ENCODE measurements around the gene TSPAN17. TPM values are rescaled to one million over a fixed set of nuclear protein-coding genes. Genes with fewer than 3 reads are reported as not detected.

Gene TSPAN17
- total RNA-seq, 1 experiment from 2014 or later: 50.1 TPM

DNA sequence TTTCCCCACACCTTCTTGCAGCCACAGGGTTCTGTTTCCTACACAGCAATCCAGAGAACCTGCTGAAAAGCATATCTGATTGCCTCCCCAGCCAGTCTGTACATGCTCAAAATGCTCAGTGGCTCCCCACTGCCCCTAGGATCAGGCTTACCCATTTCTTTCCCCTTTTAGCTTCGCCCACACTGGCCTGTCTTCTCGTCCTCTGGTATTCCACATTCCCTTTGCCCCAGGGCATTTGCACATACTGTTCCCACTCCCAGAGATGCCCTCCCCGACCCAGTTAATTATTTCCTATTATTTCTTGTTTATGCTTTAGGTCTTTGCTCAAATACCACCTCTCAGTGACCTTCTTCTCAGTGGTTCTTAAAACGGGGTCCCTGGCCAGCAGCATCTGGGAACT, 6.7 kb upstream of the TSPAN17 start:
- ATAC-seq (no peak), DNase-seq (ENCODE audit: low read depth, low spot score) (no peak)
- H4K20me1 ChIP-seq (ENCODE audit: insufficient read depth): no peaks in the 10 kb centered on the region
- no peak overlapping the region for H3K27ac ChIP-seq (ENCODE audit: low read depth, low read length)
- H3K9me3 ChIP-seq (ENCODE audit: control insufficient read depth in 1 of 2, insufficient read depth in 1 of 2, low read depth in 1 of 2, low read length in 2 of 2): no peaks in the 10 kb centered on the region
- H3K4me1 ChIP-seq (ENCODE audit: control insufficient read depth in 1 of 2, insufficient read depth in 2 of 2, low read length in 2 of 2): peaks cover 2 to 18% of the 10 kb centered on the region in 2 experiments; a peak in 3 of 4 replicates
- H3K4me3 ChIP-seq (replicated peaks in 1 of 2; ENCODE audit: low read depth in 1 of 2, low read length in 2 of 2): no peak overlapping the region
- no peaks in the 10 kb centered on the region for H3K9me2 ChIP-seq (ENCODE audit: insufficient read depth)
- H2AFZ ChIP-seq (ENCODE audit: low read depth, low read length, poor library complexity, severe bottlenecking): no peak overlapping the region
- no peak overlapping the region for H3K4me2 ChIP-seq (ENCODE audit: low read length)
- TF ChIP-seq CBX3 (IDR thresholded peaks at IDR 0.05; ENCODE audit: low read depth) (no peak), CEBPB (IDR thresholded peaks at IDR 0.05; ENCODE audit: low read depth) (no peak), ZFX (IDR thresholded peaks at IDR 0.05) (no peak), POLR2A (IDR thresholded peaks at IDR 0.05; ENCODE audit: borderline replicate concordance, extremely low read depth, insufficient read depth, insufficient read length) (no peak), ATF3 (IDR thresholded peaks at IDR 0.05) (no peak), ZNF274 (IDR thresholded peaks at IDR 0.05; ENCODE audit: low read depth, low read length) (no peak), POLR2AphosphoS5 (IDR thresholded peaks at IDR 0.05; ENCODE audit: low read depth, low read length) (no peak)
- no peaks in the 10 kb centered on the region for H3K36me3 ChIP-seq (ENCODE audit: control insufficient read depth in 1 of 2, insufficient read depth in 2 of 2, low read length in 2 of 2)
- BruUV-seq (replicated peaks): no TSS peak
- H3K79me2 ChIP-seq (ENCODE audit: insufficient read depth, low read length): no peaks in the 10 kb centered on the region
- ChIA-PET POLR2A (no interaction called here), CTCF (no interaction called here), RAD21 (ENCODE audit: low non-redundant PET in 1 of 2, low total read pairs in 2 of 2, uncharacterized antibody in 2 of 2, unreplicated experiment in 2 of 2) (no interaction called here)
- intact Hi-C loops (cut with micrococcal nuclease): no loop called here
- H3K9ac ChIP-seq (ENCODE audit: low read length): no peak overlapping the region
- no peaks in the 10 kb centered on the region for H3K27me3 ChIP-seq (ENCODE audit: insufficient read depth, low read length)

DNA sequence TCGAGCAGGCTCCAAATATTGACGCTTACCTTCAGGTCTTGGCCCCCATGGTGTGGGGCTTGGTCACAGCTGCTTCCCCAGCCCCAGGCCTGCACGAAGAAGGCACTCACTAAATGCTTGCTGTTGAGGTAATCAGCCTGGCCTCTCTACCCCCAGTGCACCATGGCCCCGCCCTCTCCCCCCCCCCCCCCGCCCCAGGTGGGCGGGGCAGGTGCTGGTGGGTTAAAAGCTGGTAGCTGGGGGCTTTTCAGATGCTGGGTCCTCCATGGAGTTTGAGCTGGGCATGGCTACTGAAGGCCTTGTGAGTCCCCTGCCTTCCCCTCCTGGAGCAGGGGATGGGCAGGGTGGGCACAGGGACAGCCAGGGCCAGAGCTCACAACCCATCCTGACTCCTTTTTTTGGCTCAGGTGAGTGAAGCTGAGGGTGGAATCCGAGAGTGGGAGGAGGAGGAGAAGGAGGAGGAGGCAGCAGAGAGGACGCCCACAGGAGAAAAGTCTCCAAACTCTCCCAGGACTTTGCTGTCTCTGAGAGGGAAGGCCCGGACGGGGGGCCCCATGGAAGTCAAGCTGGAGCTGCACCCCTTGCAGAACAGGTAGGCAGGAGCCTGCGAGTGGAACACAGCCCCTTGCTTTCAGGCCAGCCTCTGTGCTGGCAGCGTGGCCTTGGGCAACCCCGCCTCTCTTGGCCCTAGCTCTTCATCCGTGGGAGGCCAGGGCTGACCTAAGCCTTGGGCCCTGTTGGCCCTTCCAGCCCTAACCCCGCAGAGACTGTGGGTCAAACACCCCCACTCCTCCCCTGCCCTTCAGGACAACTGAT, 4.4 kb upstream of the TSPAN17 start:
- H3K4me2 ChIP-seq (ENCODE audit: low read length): no peak overlapping the region
- no peaks in the 10 kb centered on the region for H3K9me2 ChIP-seq (ENCODE audit: insufficient read depth)
- no peaks in the 10 kb centered on the region for H3K27me3 ChIP-seq (ENCODE audit: insufficient read depth, low read length)
- ChIA-PET RAD21 (ENCODE audit: low non-redundant PET in 1 of 2, low total read pairs in 2 of 2, uncharacterized antibody in 2 of 2, unreplicated experiment in 2 of 2) (no interaction called here), POLR2A (no interaction called here), CTCF (interaction anchor here (1.1 kb wide), 1 partner anchor 18 kb away, joined by 3 read pairs; no protein-coding TSS in a partner anchor)
- no peaks in the 10 kb centered on the region for H4K20me1 ChIP-seq (ENCODE audit: insufficient read depth)
- no peak overlapping the region for H3K27ac ChIP-seq (ENCODE audit: low read depth, low read length)
- no peaks in the 10 kb centered on the region for H3K9me3 ChIP-seq (ENCODE audit: control insufficient read depth in 1 of 2, insufficient read depth in 1 of 2, low read depth in 1 of 2, low read length in 2 of 2)
- intact Hi-C loops (cut with micrococcal nuclease): no loop called here
- ATAC-seq (no peak), DNase-seq (ENCODE audit: low read depth, low spot score) (no peak)
- peaks cover 11 to 32% of the 10 kb centered on the region in 2 experiments for H3K4me1 ChIP-seq (ENCODE audit: control insufficient read depth in 1 of 2, insufficient read depth in 2 of 2, low read length in 2 of 2)
- BruUV-seq (replicated peaks): no TSS peak
- H3K9ac ChIP-seq (ENCODE audit: low read length): no peak overlapping the region
- H2AFZ ChIP-seq (ENCODE audit: low read depth, low read length, poor library complexity, severe bottlenecking): no peak overlapping the region
- H3K4me3 ChIP-seq (replicated peaks in 1 of 2; ENCODE audit: low read depth in 1 of 2, low read length in 2 of 2): no peak overlapping the region
- no peaks in the 10 kb centered on the region for H3K36me3 ChIP-seq (ENCODE audit: control insufficient read depth in 1 of 2, insufficient read depth in 2 of 2, low read length in 2 of 2)
- H3K79me2 ChIP-seq (ENCODE audit: insufficient read depth, low read length): peaks cover under 1% of the 10 kb centered on the region; the same call in 1 of the 2 replicates
- no peak for TF ChIP-seq SRF (IDR thresholded peaks at IDR 0.05; ENCODE audit: low read depth)
- no peak for TF ChIP-seq RAD21 (IDR thresholded peaks at IDR 0.05; ENCODE audit: low read depth)
- no peak for TF ChIP-seq CEBPB (IDR thresholded peaks at IDR 0.05; ENCODE audit: low read depth)
- TF ChIP-seq, protein P1, sequence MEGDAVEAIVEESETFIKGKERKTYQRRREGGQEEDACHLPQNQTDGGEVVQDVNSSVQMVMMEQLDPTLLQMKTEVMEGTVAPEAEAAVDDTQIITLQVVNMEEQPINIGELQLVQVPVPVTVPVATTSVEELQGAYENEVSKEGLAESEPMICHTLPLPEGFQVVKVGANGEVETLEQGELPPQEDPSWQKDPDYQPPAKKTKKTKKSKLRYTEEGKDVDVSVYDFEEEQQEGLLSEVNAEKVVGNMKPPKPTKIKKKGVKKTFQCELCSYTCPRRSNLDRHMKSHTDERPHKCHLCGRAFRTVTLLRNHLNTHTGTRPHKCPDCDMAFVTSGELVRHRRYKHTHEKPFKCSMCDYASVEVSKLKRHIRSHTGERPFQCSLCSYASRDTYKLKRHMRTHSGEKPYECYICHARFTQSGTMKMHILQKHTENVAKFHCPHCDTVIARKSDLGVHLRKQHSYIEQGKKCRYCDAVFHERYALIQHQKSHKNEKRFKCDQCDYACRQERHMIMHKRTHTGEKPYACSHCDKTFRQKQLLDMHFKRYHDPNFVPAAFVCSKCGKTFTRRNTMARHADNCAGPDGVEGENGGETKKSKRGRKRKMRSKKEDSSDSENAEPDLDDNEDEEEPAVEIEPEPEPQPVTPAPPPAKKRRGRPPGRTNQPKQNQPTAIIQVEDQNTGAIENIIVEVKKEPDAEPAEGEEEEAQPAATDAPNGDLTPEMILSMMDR (IDR thresholded peaks at IDR 0.05 in 2 of 3, conservative IDR thresholded peaks at IDR 0.05 in 1 of 3; ENCODE audit: borderline replicate concordance in 1 of 3, insufficient read depth in 1 of 3, low read depth in 2 of 3, low read length in 2 of 3): no peak
- TF ChIP-seq CBX3 (IDR thresholded peaks at IDR 0.05; ENCODE audit: low read depth): no peak
- TF ChIP-seq EZH2 (IDR thresholded peaks at IDR 0.05): no peak
- no peak for TF ChIP-seq ZNF274 (IDR thresholded peaks at IDR 0.05; ENCODE audit: low read depth, low read length)
- no peak for TF ChIP-seq JUND (IDR thresholded peaks at IDR 0.05)
- no peak for TF ChIP-seq FOSL1 (IDR thresholded peaks at IDR 0.05; ENCODE audit: low read depth)
- TF ChIP-seq, protein P2, sequence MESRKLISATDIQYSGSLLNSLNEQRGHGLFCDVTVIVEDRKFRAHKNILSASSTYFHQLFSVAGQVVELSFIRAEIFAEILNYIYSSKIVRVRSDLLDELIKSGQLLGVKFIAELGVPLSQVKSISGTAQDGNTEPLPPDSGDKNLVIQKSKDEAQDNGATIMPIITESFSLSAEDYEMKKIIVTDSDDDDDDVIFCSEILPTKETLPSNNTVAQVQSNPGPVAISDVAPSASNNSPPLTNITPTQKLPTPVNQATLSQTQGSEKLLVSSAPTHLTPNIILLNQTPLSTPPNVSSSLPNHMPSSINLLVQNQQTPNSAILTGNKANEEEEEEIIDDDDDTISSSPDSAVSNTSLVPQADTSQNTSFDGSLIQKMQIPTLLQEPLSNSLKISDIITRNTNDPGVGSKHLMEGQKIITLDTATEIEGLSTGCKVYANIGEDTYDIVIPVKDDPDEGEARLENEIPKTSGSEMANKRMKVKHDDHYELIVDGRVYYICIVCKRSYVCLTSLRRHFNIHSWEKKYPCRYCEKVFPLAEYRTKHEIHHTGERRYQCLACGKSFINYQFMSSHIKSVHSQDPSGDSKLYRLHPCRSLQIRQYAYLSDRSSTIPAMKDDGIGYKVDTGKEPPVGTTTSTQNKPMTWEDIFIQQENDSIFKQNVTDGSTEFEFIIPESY (IDR thresholded peaks at IDR 0.05; ENCODE audit: extremely low read depth, insufficient replicate concordance, low read length): no peak
- no peak for TF ChIP-seq TCF7L2 (IDR thresholded peaks at IDR 0.05; ENCODE audit: borderline replicate concordance, extremely low read depth, insufficient read depth, insufficient read length)
- TF ChIP-seq POLR2AphosphoS5 (IDR thresholded peaks at IDR 0.05; ENCODE audit: low read depth, low read length): no peak
- no peak for TF ChIP-seq YY1 (IDR thresholded peaks at IDR 0.05; ENCODE audit: extremely low read depth, insufficient replicate concordance, low read depth, low read length)

All from HCT116 (cell line).